ENCODE measurements around the gene ZNF558. TPM values are rescaled to one million over a fixed set of nuclear protein-coding genes. Genes with fewer than 3 reads are reported as not detected.

ZNF558 gene
- total RNA-seq, 2 donors from 2014 or later: 8.1 to 18.9 TPM

DNA sequence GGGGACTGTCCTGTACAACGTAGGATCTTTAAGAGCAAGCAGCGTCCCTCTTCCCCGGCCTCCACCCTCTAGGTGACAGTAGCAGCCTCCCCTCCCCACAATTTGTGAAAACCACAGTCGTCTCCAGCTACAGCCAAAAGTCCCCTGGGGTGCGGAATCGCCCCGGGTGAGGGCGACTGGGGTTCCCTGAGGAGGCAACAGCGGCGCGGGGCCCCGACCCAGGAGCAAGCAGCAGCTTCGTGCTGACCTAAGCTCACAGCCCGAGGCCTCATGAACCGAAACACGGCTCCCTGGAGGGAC, 322 bp downstream of the ZNF558 start:
- peak overlapping the region; percentile 62 for H3K4me3 Mint-ChIP-seq
- Histone ChIP-seq H3K4me1 (ENCODE audit: control insufficient read depth, insufficient read depth, low read length) (no peaks in the 10 kb centered on the region), H3K9ac (ENCODE audit: extremely low read depth, low read length, poor library complexity, severe bottlenecking) (peak overlapping the region; percentile 25), H3K36me3 (ENCODE audit: control insufficient read depth, insufficient read depth, low read length) (peaks cover 3% of the 10 kb centered on the region), H3K27ac (ENCODE audit: low read depth, low read length) (no peak overlapping the region), H3K27me3 (ENCODE audit: control insufficient read depth, insufficient read depth, low read length, poor library complexity, severe bottlenecking) (no peaks in the 10 kb centered on the region), H3K9me3 (ENCODE audit: control insufficient read depth, low read length) (peaks cover 52% of the 10 kb centered on the region), H3K4me3 (ENCODE audit: low read length) (peak overlapping the region; percentile 77)
- H3K9me3 Mint-ChIP-seq: peaks cover 80% of the 10 kb centered on the region
- H3K4me1 Mint-ChIP-seq: no peaks in the 10 kb centered on the region
- DNase-seq: no peak
- no peak overlapping the region for H3K27ac Mint-ChIP-seq
- WGBS, 2 experiments (ENCODE audit: insufficient coverage in 1 of 2, insufficient read length in 1 of 2): 50 to 68% methylated on average over 6 to 16 of the region's 16 CpGs
- peaks cover 1% of the 10 kb centered on the region for H3K27me3 Mint-ChIP-seq (ENCODE audit: insufficient read depth)
- TF ChIP-seq, protein P1, sequence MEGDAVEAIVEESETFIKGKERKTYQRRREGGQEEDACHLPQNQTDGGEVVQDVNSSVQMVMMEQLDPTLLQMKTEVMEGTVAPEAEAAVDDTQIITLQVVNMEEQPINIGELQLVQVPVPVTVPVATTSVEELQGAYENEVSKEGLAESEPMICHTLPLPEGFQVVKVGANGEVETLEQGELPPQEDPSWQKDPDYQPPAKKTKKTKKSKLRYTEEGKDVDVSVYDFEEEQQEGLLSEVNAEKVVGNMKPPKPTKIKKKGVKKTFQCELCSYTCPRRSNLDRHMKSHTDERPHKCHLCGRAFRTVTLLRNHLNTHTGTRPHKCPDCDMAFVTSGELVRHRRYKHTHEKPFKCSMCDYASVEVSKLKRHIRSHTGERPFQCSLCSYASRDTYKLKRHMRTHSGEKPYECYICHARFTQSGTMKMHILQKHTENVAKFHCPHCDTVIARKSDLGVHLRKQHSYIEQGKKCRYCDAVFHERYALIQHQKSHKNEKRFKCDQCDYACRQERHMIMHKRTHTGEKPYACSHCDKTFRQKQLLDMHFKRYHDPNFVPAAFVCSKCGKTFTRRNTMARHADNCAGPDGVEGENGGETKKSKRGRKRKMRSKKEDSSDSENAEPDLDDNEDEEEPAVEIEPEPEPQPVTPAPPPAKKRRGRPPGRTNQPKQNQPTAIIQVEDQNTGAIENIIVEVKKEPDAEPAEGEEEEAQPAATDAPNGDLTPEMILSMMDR (conservative IDR thresholded peaks at IDR 0.05): no peak
- H3K36me3 Mint-ChIP-seq (ENCODE audit: low read depth): peaks cover 27% of the 10 kb centered on the region

DNA sequence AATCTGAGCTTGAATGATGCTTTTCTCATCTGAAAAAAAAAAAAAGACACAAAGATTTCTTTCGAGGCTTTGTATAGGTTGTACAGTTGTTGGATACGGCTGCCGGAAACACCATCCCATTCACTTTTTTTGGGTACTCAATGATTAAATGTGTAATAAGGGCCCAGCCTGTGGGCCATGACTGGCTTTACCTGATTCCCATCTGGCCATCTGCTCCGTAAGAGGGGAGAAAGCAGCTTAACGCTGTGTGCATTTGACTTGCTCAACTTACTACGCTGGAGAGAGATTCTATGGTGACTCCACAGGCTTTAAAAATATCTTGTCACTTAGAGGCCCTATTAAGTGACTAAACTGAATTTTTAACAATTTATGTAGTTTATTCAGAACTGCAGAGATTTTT, 731 bp downstream of the ZNF558 start:
- H3K27ac Mint-ChIP-seq: no peak overlapping the region
- Histone ChIP-seq H3K4me3 (ENCODE audit: low read length) (peak overlapping the region; percentile 77), H3K9ac (ENCODE audit: extremely low read depth, low read length, poor library complexity, severe bottlenecking) (no peak overlapping the region), H3K36me3 (ENCODE audit: control insufficient read depth, insufficient read depth, low read length) (peaks cover 3% of the 10 kb centered on the region), H3K27me3 (ENCODE audit: control insufficient read depth, insufficient read depth, low read length, poor library complexity, severe bottlenecking) (no peaks in the 10 kb centered on the region), H3K4me1 (ENCODE audit: control insufficient read depth, insufficient read depth, low read length) (no peaks in the 10 kb centered on the region), H3K27ac (ENCODE audit: low read depth, low read length) (no peak overlapping the region), H3K9me3 (ENCODE audit: control insufficient read depth, low read length) (peaks cover 52% of the 10 kb centered on the region)
- peaks cover 1% of the 10 kb centered on the region for H3K27me3 Mint-ChIP-seq (ENCODE audit: insufficient read depth)
- peak overlapping the region; percentile 62 for H3K4me3 Mint-ChIP-seq
- H3K4me1 Mint-ChIP-seq: no peaks in the 10 kb centered on the region
- TF ChIP-seq, protein P1 (conservative IDR thresholded peaks at IDR 0.05): no peak
- DNase-seq: no peak
- H3K36me3 Mint-ChIP-seq (ENCODE audit: low read depth): peaks cover 31% of the 10 kb centered on the region
- 82 to 90% methylated on average over 3 to 6 of the region's 6 CpGs for WGBS, 2 experiments (ENCODE audit: insufficient coverage in 1 of 2, insufficient read length in 1 of 2)
- H3K9me3 Mint-ChIP-seq: peaks cover 81% of the 10 kb centered on the region

DNA sequence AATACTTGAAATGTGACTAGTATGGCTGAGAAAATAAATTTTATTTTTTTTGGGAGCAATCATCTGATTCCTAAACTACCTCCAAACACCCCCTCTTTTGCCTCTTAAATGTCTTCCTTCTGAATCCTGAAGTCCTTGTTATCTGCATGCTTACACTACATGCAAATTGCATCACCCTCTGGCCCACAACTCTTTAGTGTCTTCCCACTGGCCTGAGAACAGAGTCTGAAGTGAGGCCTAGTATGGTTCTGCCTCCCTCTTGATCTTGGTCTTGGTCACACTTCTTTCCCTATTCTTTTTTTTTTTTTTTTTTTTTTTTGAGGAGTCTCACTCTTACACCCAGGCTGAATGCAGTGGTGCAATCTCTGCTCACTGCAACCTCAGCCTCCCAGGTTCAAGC, 4.8 kb downstream of the ZNF558 start:
- H3K27me3 Mint-ChIP-seq (ENCODE audit: insufficient read depth): no peaks in the 10 kb centered on the region
- no peak overlapping the region for H3K4me3 Mint-ChIP-seq
- Histone ChIP-seq H3K9ac (ENCODE audit: extremely low read depth, low read length, poor library complexity, severe bottlenecking) (no peak overlapping the region), H3K4me1 (ENCODE audit: control insufficient read depth, insufficient read depth, low read length) (no peaks in the 10 kb centered on the region), H3K27me3 (ENCODE audit: control insufficient read depth, insufficient read depth, low read length, poor library complexity, severe bottlenecking) (no peaks in the 10 kb centered on the region), H3K27ac (ENCODE audit: low read depth, low read length) (no peak overlapping the region), H3K36me3 (ENCODE audit: control insufficient read depth, insufficient read depth, low read length) (peaks cover 11% of the 10 kb centered on the region), H3K4me3 (ENCODE audit: low read length) (peak overlapping the region; percentile 47), H3K9me3 (ENCODE audit: control insufficient read depth, low read length) (peaks cover 53% of the 10 kb centered on the region)
- H3K27ac Mint-ChIP-seq: no peak overlapping the region
- H3K36me3 Mint-ChIP-seq (ENCODE audit: low read depth): peaks cover 70% of the 10 kb centered on the region
- peaks cover 86% of the 10 kb centered on the region for H3K9me3 Mint-ChIP-seq
- DNase-seq: no peak
- H3K4me1 Mint-ChIP-seq: no peaks in the 10 kb centered on the region
- TF ChIP-seq, protein P1 (conservative IDR thresholded peaks at IDR 0.05): no peak

Measured in endodermal cell (in vitro differentiated cells).